H1 (cell line): ENCODE measurements around the gene MYOC. TPM values are rescaled to one million over a fixed set of nuclear protein-coding genes. Genes with fewer than 3 reads are reported as not detected.

Source experiments
- ASH2L ChIP-seq: fragments of 200-600, 300-600 bp; sonication (generic); IDR thresholded peaks from one replicate; pipeline ENCODE4 v1.7.1; 2017; ENCODE audit warnings: low read length
- E2F6 ChIP-seq: IDR thresholded peaks from 2 replicates; pipeline ENCODE4 v1.6.1; 2012; ENCODE audit warnings: inconsistent platforms
- SP2 ChIP-seq: IDR thresholded peaks from 2 replicates; pipeline ENCODE4 v1.6.1; 2012; ENCODE audit warnings: mild to moderate bottlenecking, low read length, inconsistent platforms
- polyA plus RNA-seq, 7 experiments: library from polyadenylated mRNA; depleted of rRNA in 3 of 7; stranded (reverse) in 5 of 7; unstranded in 2 of 7; fragments of >200 nt in 5 of 7; fragments of 200-250 nt in 2 of 7; gene quantifications; 1 replicate in 5 of 7; 2 replicates in 1 of 7; 4 replicates in 1 of 7; pipeline versions ENCODE4 v1.2.1 to v1.2.3, GENCODE V29; 2011 to 2013; ENCODE audit warnings: missing spikeins in 2 of 7, mixed read lengths in 2 of 7
- total RNA-seq: library from RNA; stranded (reverse); fragmentation: NEBNext Ultra II Directional; extraction: Animal tissue kit (Norgen Biotek cat#: 25700); gene quantifications from 2 replicates; pipeline ENCODE4 v1.2.1, GENCODE V29; 2021

MYOC gene
- total and polyA plus RNA-seq, 2 of the 8 experiments (the other 6 are each of a cell fraction or from before 2014, with no cell fraction given), result not detected

GRCh38 chr1:171652234-171652822, at the start of gene MYOC (continued):
- TF ChIP-seq E2F6 (no peak), ASH2L (no peak), SP2 (no peak)
